Suprapubic skin (tissue), 4 donors: ENCODE data around the gene UBE2O. TPM values are rescaled to one million over a fixed set of nuclear protein-coding genes. Genes with fewer than 3 reads are reported as not detected.

ENCODE experiments used
- DNase-seq, 2 donors: peaks; one replicate each; pipeline ENCODE4 v3.0.0-alpha.2; 2019; ENCODE audit warnings: low spot score in 2 of 2
- H3K27ac ChIP-seq: fragments of 200-600 bp; sonication (generic); one replicate; pipeline ENCODE4 v1.5.1; 2019
- H3K27me3 ChIP-seq: fragments of 200-600 bp; sonication (generic); one replicate; pipeline ENCODE4 v1.5.1; 2019
- H3K36me3 ChIP-seq: fragments of 200-600 bp; sonication (generic); one replicate; pipeline ENCODE4 v1.5.1; 2019
- H3K4me1 ChIP-seq: fragments of 200-600 bp; sonication (generic); one replicate; pipeline ENCODE4 v1.5.1; 2019
- H3K4me3 ChIP-seq: fragments of 200-600 bp; sonication (generic); one replicate; pipeline ENCODE4 v1.5.1; 2019; ENCODE audit warnings: mild to moderate bottlenecking
- H3K9me3 ChIP-seq: fragments of 200-600 bp; sonication (generic); one replicate; pipeline ENCODE4 v1.5.1; 2019
- EP300 ChIP-seq: sonication (generic); formaldehyde crosslinking; IDR thresholded peaks from one replicate; pipeline ENCODE4 v1.6.1; 2017; ENCODE audit warnings: antibody characterized with exemption
- POLR2A ChIP-seq, 2 donors: fragments of 450-650 bp; IDR thresholded peaks; one replicate each; pipeline ENCODE4 v1.6.1; 2017; ENCODE audit warnings: antibody characterized with exemption in 2 of 2, mild to moderate bottlenecking in 2 of 2, moderate library complexity in 2 of 2
- POLR2AphosphoS5 ChIP-seq, 3 donors: sonication (generic); formaldehyde crosslinking; IDR thresholded peaks; one replicate each; pipeline ENCODE4 v1.6.1; 2017; ENCODE audit warnings: antibody characterized with exemption in 3 of 3
- WGBS: methylation state at CpG from one replicate; pipeline ENCODE4 v1.1.5; 2018; 5-methylcytosine and 5-hydroxymethylcytosine counted together
- total RNA-seq, 4 donors: library from RNA; depleted of rRNA; stranded (reverse); fragments of >200 nt; gene quantifications; one replicate each; pipeline ENCODE4 v1.1.0, GENCODE V29; 2016
- TF ChIP-seq, protein P1 (sequence below), 2 donors: fragments of 200-600 bp in 1 of 2; fragments of 450-650 bp in 1 of 2; sonication (generic) in 1 of 2; IDR thresholded peaks; one replicate each; pipeline ENCODE4 v1.5.1; 2016 to 2019; ENCODE audit warnings: antibody characterized with exemption in 2 of 2, mild to moderate bottlenecking in 1 of 2, moderate library complexity in 1 of 2

Gene UBE2O
- total RNA-seq, 4 donors from 2014 or later: 31.3 to 42.0 (median 37.7) TPM

DNA sequence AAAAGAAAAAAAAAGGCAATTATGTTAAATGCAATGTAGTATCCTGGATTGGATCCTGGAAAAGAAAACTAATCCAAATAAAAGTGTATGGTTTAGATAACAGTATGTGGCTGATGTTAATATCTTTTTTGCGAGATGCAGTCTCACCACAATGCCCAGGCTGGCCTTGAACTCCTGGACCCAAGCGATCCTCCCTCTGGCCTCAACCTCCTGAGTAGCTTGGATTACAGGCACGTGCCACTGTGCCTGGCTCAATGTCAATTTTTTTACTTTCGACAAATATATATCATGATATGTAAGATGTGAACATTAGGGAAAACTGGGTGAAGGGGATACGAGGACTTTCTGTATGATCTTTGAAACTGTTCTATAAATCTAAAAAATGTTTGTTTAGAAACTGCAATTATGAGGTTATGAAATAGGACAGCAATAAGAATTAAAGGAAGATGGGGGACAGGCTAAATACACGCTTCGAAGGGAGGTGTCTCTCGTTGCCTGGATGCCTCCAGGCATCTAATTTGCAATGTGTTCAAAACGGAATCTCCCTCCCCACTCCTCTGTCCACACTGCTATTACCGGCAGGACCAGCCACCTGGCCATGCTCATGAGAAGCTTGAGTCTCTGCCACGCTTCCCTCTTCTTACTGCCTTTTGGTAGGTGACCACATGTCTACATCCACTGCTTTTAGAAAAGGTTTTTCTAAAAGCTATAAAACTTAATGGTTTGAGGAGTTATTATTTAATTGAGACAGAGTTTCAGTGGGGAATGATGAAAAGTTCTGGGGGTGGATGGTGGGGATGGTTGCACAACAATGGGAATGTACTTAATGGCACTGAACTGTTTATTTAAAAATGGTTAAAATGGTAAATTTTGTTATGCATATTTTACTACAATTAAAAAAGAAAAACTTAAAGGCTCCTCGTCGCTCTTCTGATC is 15.2 kb downstream of the UBE2O start:
- Histone ChIP-seq H3K27ac (no peak overlapping the region), H3K9me3 (no peaks in the 10 kb centered on the region), H3K4me3 (no peak overlapping the region), H3K27me3 (no peaks in the 10 kb centered on the region), H3K4me1 (peaks cover 4% of the 10 kb centered on the region), H3K36me3 (no peaks in the 10 kb centered on the region)
- no peak for TF ChIP-seq POLR2AphosphoS5 (IDR thresholded peaks at IDR 0.05)
- TF ChIP-seq EP300: no peak
- TF ChIP-seq POLR2A (IDR thresholded peaks at IDR 0.05): no peak
- TF ChIP-seq, protein P1, sequence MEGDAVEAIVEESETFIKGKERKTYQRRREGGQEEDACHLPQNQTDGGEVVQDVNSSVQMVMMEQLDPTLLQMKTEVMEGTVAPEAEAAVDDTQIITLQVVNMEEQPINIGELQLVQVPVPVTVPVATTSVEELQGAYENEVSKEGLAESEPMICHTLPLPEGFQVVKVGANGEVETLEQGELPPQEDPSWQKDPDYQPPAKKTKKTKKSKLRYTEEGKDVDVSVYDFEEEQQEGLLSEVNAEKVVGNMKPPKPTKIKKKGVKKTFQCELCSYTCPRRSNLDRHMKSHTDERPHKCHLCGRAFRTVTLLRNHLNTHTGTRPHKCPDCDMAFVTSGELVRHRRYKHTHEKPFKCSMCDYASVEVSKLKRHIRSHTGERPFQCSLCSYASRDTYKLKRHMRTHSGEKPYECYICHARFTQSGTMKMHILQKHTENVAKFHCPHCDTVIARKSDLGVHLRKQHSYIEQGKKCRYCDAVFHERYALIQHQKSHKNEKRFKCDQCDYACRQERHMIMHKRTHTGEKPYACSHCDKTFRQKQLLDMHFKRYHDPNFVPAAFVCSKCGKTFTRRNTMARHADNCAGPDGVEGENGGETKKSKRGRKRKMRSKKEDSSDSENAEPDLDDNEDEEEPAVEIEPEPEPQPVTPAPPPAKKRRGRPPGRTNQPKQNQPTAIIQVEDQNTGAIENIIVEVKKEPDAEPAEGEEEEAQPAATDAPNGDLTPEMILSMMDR (IDR thresholded peaks at IDR 0.05): no peak
- DNase-seq: no peak
- WGBS: 53% methylated on average over 13 of the region's 13 CpGs

DNA sequence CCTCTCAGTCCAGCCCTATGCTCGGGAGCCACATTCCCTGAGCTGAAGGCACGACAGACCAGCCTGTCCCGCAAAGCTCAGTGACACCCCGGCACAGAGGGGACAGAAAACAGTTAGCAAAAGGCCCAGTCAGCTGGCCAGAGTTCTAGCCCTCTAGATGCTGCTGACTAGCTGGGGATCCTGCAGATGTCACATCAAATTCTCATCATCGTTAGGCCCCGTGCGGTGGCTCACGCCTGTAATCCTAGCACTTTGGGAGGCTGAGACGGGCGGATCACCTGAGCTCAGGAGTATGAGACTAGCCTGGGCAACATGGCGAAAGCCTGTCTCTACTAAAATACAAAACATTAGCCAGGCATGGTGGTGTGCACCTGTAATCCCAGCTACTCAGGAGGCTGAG is 17.2 kb downstream of the UBE2O start:
- Histone ChIP-seq H3K9me3 (no peaks in the 10 kb centered on the region), H3K27me3 (no peaks in the 10 kb centered on the region), H3K4me1 (peaks cover 4% of the 10 kb centered on the region), H3K27ac (no peak overlapping the region), H3K36me3 (no peaks in the 10 kb centered on the region), H3K4me3 (no peak overlapping the region)
- DNase-seq: no peak
- 96% methylated on average over 4 of the region's 11 CpGs for WGBS
- TF ChIP-seq POLR2AphosphoS5 (IDR thresholded peaks at IDR 0.05) (no peak), POLR2A (IDR thresholded peaks at IDR 0.05) (no peak), EP300 (no peak)
- TF ChIP-seq, protein P1 (IDR thresholded peaks at IDR 0.05): no peak

DNA sequence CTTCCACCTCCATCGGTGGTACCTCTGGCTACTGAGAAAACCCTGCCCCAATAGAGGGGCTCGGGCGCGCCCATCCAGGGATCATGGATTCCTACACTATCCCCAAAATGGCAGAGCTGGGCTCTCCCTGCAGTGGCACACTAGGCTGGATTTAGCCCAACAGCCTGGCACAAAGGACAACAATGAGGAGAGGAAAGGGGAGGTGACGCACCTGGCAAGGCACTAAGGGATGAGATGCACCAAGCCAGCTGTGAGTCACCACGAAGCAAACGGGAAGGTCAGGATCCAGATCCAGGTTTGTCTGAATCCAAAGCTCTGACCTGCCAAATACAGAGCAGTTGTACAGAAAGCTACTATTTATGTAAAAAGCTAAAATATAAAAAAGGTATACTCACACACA is 18.1 kb downstream of the UBE2O start:
- Histone ChIP-seq H3K36me3 (no peaks in the 10 kb centered on the region), H3K4me1 (peaks cover 4% of the 10 kb centered on the region), H3K9me3 (no peaks in the 10 kb centered on the region), H3K27me3 (no peaks in the 10 kb centered on the region), H3K4me3 (no peak overlapping the region), H3K27ac (no peak overlapping the region)
- 80% methylated on average over 7 of the region's 7 CpGs for WGBS
- DNase-seq: no peak
- TF ChIP-seq POLR2A (IDR thresholded peaks at IDR 0.05) (no peak), POLR2AphosphoS5 (IDR thresholded peaks at IDR 0.05) (no peak), EP300 (no peak)
- TF ChIP-seq, protein P1 (IDR thresholded peaks at IDR 0.05): no peak

DNA sequence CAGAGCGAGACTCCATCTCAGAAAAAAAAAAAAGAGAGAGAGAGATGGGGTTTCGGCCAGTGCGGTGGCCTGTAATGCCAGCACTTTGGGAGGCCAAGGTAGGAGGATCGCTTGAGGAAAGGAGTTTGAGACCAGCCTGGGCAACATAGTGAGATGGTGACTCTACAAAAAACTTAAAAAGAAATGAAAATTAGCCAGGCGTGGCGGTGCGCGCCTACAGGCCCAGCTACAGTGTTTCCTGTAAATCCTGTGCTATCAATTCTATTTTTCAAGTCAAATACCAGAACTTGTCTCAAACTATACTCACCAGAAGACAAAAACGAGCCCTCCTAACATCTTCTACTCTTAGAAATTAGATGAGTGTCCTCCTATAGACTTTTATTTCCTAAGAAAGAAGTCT is 19.3 kb downstream of the UBE2O start:
- Histone ChIP-seq H3K9me3 (no peaks in the 10 kb centered on the region), H3K27ac (no peak overlapping the region), H3K27me3 (no peaks in the 10 kb centered on the region), H3K4me1 (peaks cover 4% of the 10 kb centered on the region), H3K36me3 (no peaks in the 10 kb centered on the region), H3K4me3 (no peak overlapping the region)
- no peak for DNase-seq
- WGBS: 97% methylated on average over 9 of the region's 9 CpGs
- TF ChIP-seq, protein P1 (IDR thresholded peaks at IDR 0.05): no peak
- TF ChIP-seq POLR2A (IDR thresholded peaks at IDR 0.05) (no peak), POLR2AphosphoS5 (IDR thresholded peaks at IDR 0.05) (no peak), EP300 (no peak)

DNA sequence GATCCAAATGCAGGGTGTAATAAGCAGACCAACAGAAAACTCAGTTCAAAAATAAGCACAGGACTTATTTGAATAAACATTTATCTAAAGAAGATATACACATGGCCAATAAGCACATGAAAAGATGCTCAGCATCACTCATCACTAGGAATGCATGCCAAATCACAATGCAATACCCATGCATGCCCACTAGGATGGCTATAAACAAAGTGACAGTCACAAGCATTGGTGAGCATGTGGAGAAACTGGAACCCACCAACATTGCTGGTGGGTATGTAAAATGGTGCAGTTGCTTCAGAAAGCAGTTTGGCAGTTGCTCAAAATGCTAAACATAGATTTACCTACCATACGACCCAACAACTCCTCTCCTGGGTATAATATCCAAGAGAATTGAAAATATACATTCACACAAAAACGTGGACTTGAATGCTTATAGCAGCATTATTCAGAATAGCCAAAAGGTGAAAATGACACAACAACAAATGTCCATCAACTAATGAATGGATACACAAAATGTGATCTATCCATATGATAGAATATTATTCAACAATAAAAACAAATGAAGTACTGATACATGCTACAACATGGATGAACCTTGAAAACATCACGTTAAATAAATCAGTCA is 20.1 kb downstream of the UBE2O start:
- no peaks in the 10 kb centered on the region for H3K36me3 ChIP-seq
- no peak for DNase-seq
- TF ChIP-seq, protein P1 (IDR thresholded peaks at IDR 0.05): peak in 1 of 2 donors; percentile 38
- no peak for TF ChIP-seq POLR2A (IDR thresholded peaks at IDR 0.05)
- WGBS: 87% methylated on average over 3 of the region's 3 CpGs
- peaks cover 11% of the 10 kb centered on the region for H3K4me1 ChIP-seq
- no peaks in the 10 kb centered on the region for H3K9me3 ChIP-seq
- no peaks in the 10 kb centered on the region for H3K27me3 ChIP-seq
- H3K4me3 ChIP-seq: no peak overlapping the region
- no peak overlapping the region for H3K27ac ChIP-seq
